ENCODE measurements around the gene LMF1. TPM values are rescaled to one million over a fixed set of nuclear protein-coding genes. Genes with fewer than 3 reads are reported as not detected.
"Not testable (repeated sequence)": the region's sequence is repeated elsewhere in the genome, so short reads cannot be mapped to it uniquely, and the experiment has no call there.

The LMF1 gene
- total RNA-seq, 1 experiment from 2014 or later = 12.2 TPM

GRCh38 chr16:882671-883070 lies 88.1 kb downstream of the LMF1 start:
- not testable (repeated sequence) for H3K4me1 ChIP-seq (ENCODE audit: low read length); H3K9me2 ChIP-seq (replicated peaks; ENCODE audit: insufficient read depth, low read length); DNase-seq; H3K79me2 ChIP-seq (ENCODE audit: low read length); H4K20me1 ChIP-seq (ENCODE audit: insufficient read depth, low read depth, low read length); H3K27ac ChIP-seq (ENCODE audit: low read length); H3K9me3 ChIP-seq (ENCODE audit: low read length); H2AFZ ChIP-seq (ENCODE audit: low read length); H3K27me3 ChIP-seq (ENCODE audit: low read length); H3K4me2 ChIP-seq (ENCODE audit: low read depth, low read length, poor library complexity, severe bottlenecking); H3K36me3 ChIP-seq (ENCODE audit: insufficient read depth, low read length); H3K4me3 ChIP-seq (ENCODE audit: low read length); H3K9ac ChIP-seq (ENCODE audit: low read length)

- Histone ChIP-seq H3K9ac (ENCODE audit: low read length) (no peak overlapping the region), H4K20me1 (ENCODE audit: insufficient read depth, low read depth, low read length) (no peaks in the 10 kb centered on the region), H3K4me1 (ENCODE audit: low read length) (no peaks in the 10 kb centered on the region), H3K79me2 (ENCODE audit: low read length) (no peaks in the 10 kb centered on the region), H2AFZ (ENCODE audit: low read length) (no peak overlapping the region), H3K9me2 (replicated peaks; ENCODE audit: insufficient read depth, low read length) (no peaks in the 10 kb centered on the region), H3K27me3 (ENCODE audit: low read length) (no peaks in the 10 kb centered on the region), H3K9me3 (ENCODE audit: low read length) (no peaks in the 10 kb centered on the region), H3K4me2 (ENCODE audit: low read depth, low read length, poor library complexity, severe bottlenecking) (no peak overlapping the region), H3K4me3 (ENCODE audit: low read length) (no peak overlapping the region), H3K36me3 (ENCODE audit: insufficient read depth, low read length) (no peaks in the 10 kb centered on the region), H3K27ac (ENCODE audit: low read length) (no peak overlapping the region)
- DNase-seq = no peak
Measured at GRCh38 chr16:882256-882655, 88.5 kb downstream of the LMF1 start.

GRCh38 chr16:881219-882097 lies 89.3 kb downstream of the LMF1 start:
- Histone ChIP-seq H4K20me1 (ENCODE audit: insufficient read depth, low read depth, low read length) (no peaks in the 10 kb centered on the region), H3K4me2 (ENCODE audit: low read depth, low read length, poor library complexity, severe bottlenecking) (no peak overlapping the region), H3K27me3 (ENCODE audit: low read length) (no peaks in the 10 kb centered on the region), H3K4me1 (ENCODE audit: low read length) (no peaks in the 10 kb centered on the region), H3K36me3 (ENCODE audit: insufficient read depth, low read length) (no peaks in the 10 kb centered on the region), H3K4me3 (ENCODE audit: low read length) (no peak overlapping the region), H3K9me3 (ENCODE audit: low read length) (no peaks in the 10 kb centered on the region), H3K27ac (ENCODE audit: low read length) (no peak overlapping the region), H3K9me2 (replicated peaks; ENCODE audit: insufficient read depth, low read length) (no peaks in the 10 kb centered on the region), H3K79me2 (ENCODE audit: low read length) (no peaks in the 10 kb centered on the region), H3K9ac (ENCODE audit: low read length) (no peak overlapping the region), H2AFZ (ENCODE audit: low read length) (no peak overlapping the region)
- no peak for DNase-seq

- no peaks in the 10 kb centered on the region for H3K4me1 ChIP-seq (ENCODE audit: low read length)
- no peaks in the 10 kb centered on the region for H3K9me2 ChIP-seq (replicated peaks; ENCODE audit: insufficient read depth, low read length)
- no peak overlapping the region for H3K9ac ChIP-seq (ENCODE audit: low read length)
- no peak for DNase-seq
- no peak overlapping the region for H2AFZ ChIP-seq (ENCODE audit: low read length)
- H3K4me3 ChIP-seq (ENCODE audit: low read length) = no peak overlapping the region
- no peaks in the 10 kb centered on the region for H3K27me3 ChIP-seq (ENCODE audit: low read length)
- H3K4me2 ChIP-seq (ENCODE audit: low read depth, low read length, poor library complexity, severe bottlenecking) = no peak overlapping the region
- no peak overlapping the region for H3K27ac ChIP-seq (ENCODE audit: low read length)
- no peaks in the 10 kb centered on the region for H3K9me3 ChIP-seq (ENCODE audit: low read length)
- no peaks in the 10 kb centered on the region for H3K79me2 ChIP-seq (ENCODE audit: low read length)
- no peaks in the 10 kb centered on the region for H3K36me3 ChIP-seq (ENCODE audit: insufficient read depth, low read length)
- no peaks in the 10 kb centered on the region for H4K20me1 ChIP-seq (ENCODE audit: insufficient read depth, low read depth, low read length)
Measured at GRCh38 chr16:880471-881171, 90.2 kb downstream of the LMF1 start.

GRCh38 chr16:879986-880385 lies 90.8 kb downstream of the LMF1 start:
- Histone ChIP-seq H3K9me2 (replicated peaks; ENCODE audit: insufficient read depth, low read length) (no peaks in the 10 kb centered on the region), H3K27me3 (ENCODE audit: low read length) (no peaks in the 10 kb centered on the region), H3K27ac (ENCODE audit: low read length) (no peak overlapping the region), H3K9ac (ENCODE audit: low read length) (no peak overlapping the region), H3K4me3 (ENCODE audit: low read length) (no peak overlapping the region), H3K4me1 (ENCODE audit: low read length) (no peaks in the 10 kb centered on the region), H3K4me2 (ENCODE audit: low read depth, low read length, poor library complexity, severe bottlenecking) (no peak overlapping the region), H3K9me3 (ENCODE audit: low read length) (no peaks in the 10 kb centered on the region), H3K79me2 (ENCODE audit: low read length) (no peaks in the 10 kb centered on the region), H2AFZ (ENCODE audit: low read length) (no peak overlapping the region), H4K20me1 (ENCODE audit: insufficient read depth, low read depth, low read length) (no peaks in the 10 kb centered on the region), H3K36me3 (ENCODE audit: insufficient read depth, low read length) (no peaks in the 10 kb centered on the region)
- no peak for DNase-seq

- H3K9me3 ChIP-seq (ENCODE audit: low read length) = no peaks in the 10 kb centered on the region
- no peak overlapping the region for H2AFZ ChIP-seq (ENCODE audit: low read length)
- H3K79me2 ChIP-seq (ENCODE audit: low read length) = no peaks in the 10 kb centered on the region
- no peak overlapping the region for H3K4me2 ChIP-seq (ENCODE audit: low read depth, low read length, poor library complexity, severe bottlenecking)
- no peaks in the 10 kb centered on the region for H3K4me1 ChIP-seq (ENCODE audit: low read length)
- no peaks in the 10 kb centered on the region for H4K20me1 ChIP-seq (ENCODE audit: insufficient read depth, low read depth, low read length)
- H3K9me2 ChIP-seq (replicated peaks; ENCODE audit: insufficient read depth, low read length) = no peaks in the 10 kb centered on the region
- no peak for DNase-seq
- no peak overlapping the region for H3K27ac ChIP-seq (ENCODE audit: low read length)
- no peaks in the 10 kb centered on the region for H3K36me3 ChIP-seq (ENCODE audit: insufficient read depth, low read length)
- H3K4me3 ChIP-seq (ENCODE audit: low read length) = no peak overlapping the region
- no peak overlapping the region for H3K9ac ChIP-seq (ENCODE audit: low read length)
- H3K27me3 ChIP-seq (ENCODE audit: low read length) = no peaks in the 10 kb centered on the region
Measured at GRCh38 chr16:879461-879861, 91.3 kb downstream of the LMF1 start.

- no peak overlapping the region for H3K4me2 ChIP-seq (ENCODE audit: low read depth, low read length, poor library complexity, severe bottlenecking)
- DNase-seq = no peak
- no peaks in the 10 kb centered on the region for H3K27me3 ChIP-seq (ENCODE audit: low read length)
- H2AFZ ChIP-seq (ENCODE audit: low read length) = no peak overlapping the region
- H3K27ac ChIP-seq (ENCODE audit: low read length) = no peak overlapping the region
- H3K9me2 ChIP-seq (replicated peaks; ENCODE audit: insufficient read depth, low read length) = no peaks in the 10 kb centered on the region
- no peaks in the 10 kb centered on the region for H4K20me1 ChIP-seq (ENCODE audit: insufficient read depth, low read depth, low read length)
- H3K36me3 ChIP-seq (ENCODE audit: insufficient read depth, low read length) = no peaks in the 10 kb centered on the region
- no peaks in the 10 kb centered on the region for H3K79me2 ChIP-seq (ENCODE audit: low read length)
- H3K9me3 ChIP-seq (ENCODE audit: low read length) = no peaks in the 10 kb centered on the region
- H3K4me3 ChIP-seq (ENCODE audit: low read length) = no peak overlapping the region
- no peak overlapping the region for H3K9ac ChIP-seq (ENCODE audit: low read length)
- H3K4me1 ChIP-seq (ENCODE audit: low read length) = no peaks in the 10 kb centered on the region
Measured at GRCh38 chr16:878886-879285, 91.9 kb downstream of the LMF1 start.

- Histone ChIP-seq H3K36me3 (ENCODE audit: insufficient read depth, low read length) (no peaks in the 10 kb centered on the region), H3K4me3 (ENCODE audit: low read length) (no peak overlapping the region), H3K9me2 (replicated peaks; ENCODE audit: insufficient read depth, low read length) (no peaks in the 10 kb centered on the region), H3K27ac (ENCODE audit: low read length) (no peak overlapping the region), H4K20me1 (ENCODE audit: insufficient read depth, low read depth, low read length) (no peaks in the 10 kb centered on the region), H3K4me2 (ENCODE audit: low read depth, low read length, poor library complexity, severe bottlenecking) (no peak overlapping the region), H3K79me2 (ENCODE audit: low read length) (no peaks in the 10 kb centered on the region), H3K9ac (ENCODE audit: low read length) (no peak overlapping the region), H3K9me3 (ENCODE audit: low read length) (no peaks in the 10 kb centered on the region), H3K4me1 (ENCODE audit: low read length) (no peaks in the 10 kb centered on the region), H2AFZ (ENCODE audit: low read length) (no peak overlapping the region), H3K27me3 (ENCODE audit: low read length) (no peaks in the 10 kb centered on the region)
- DNase-seq = peak; percentile 80
Measured at GRCh38 chr16:878072-878784, 92.6 kb downstream of the LMF1 start.
